A204.1 (cell line): ENCODE data around the gene TMCC3.
"Not testable (repeated sequence)": the region's sequence is repeated elsewhere in the genome, so short reads cannot be mapped to it uniquely, and the experiment has no call there.

Experiments used
- FAIRE-seq: peaks from 2 replicates; lab custom pipeline; 2012; peaks lifted over from hg19 to GRCh38; lab: Jason Lieb, UNC

TMCC3 gene

GRCh38 chr12:94634717-94635116, 15.6 kb downstream of the TMCC3 start:
- no peak for FAIRE-seq

GRCh38 chr12:94633401-94633800, 17.0 kb downstream of the TMCC3 start:
- no peak for FAIRE-seq

DNA sequence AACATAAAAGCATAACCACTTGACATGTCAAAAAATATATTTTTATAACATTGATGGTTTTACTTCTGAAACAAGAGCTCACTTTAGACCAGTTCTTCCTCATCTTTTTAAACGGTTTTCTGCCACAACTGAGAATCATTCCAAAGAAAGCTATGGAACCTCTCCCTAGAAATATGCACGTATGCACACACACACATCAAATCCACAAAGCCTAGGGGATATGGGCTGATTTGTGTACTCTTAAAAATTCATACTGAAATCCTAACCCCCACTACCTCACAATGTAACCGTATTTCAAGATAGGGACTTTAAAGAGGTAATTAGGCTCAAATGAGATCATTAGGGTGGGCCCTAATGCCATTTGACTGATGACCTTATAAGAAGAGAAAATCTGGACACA, 19.3 kb downstream of the TMCC3 start:
- FAIRE-seq, result no peak

GRCh38 chr12:94628819-94629472, 21.4 kb downstream of the TMCC3 start:
- FAIRE-seq, result no peak

GRCh38 chr12:94628369-94628768, 22.0 kb downstream of the TMCC3 start:
- no peak for FAIRE-seq

- no peak for FAIRE-seq
Observed at GRCh38 chr12:94625531-94625930, 24.8 kb downstream of the TMCC3 start.

- no peak for FAIRE-seq
Observed at GRCh38 chr12:94623161-94623920, 27.0 kb downstream of the TMCC3 start.

DNA sequence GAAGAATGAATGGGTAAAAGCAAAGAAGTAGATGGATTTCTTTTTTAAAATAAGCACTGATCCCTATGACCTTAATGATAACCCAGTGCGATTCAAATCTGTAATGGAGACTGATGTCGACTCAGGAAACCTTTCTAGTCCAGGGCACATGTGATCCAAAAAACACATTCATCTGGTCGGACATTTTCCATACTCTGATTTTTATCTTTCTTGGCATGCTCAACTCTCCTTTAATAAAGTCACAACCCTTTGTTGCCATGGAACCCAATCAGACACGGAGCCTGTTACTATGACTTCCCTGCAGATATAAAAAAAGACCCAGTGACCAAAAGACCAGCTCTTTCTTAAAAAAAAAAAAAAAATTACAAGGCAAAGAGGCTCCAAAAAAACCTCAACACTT, 27.9 kb downstream of the TMCC3 start:
- FAIRE-seq, result no peak

GRCh38 chr12:94621662-94622359, 28.5 kb downstream of the TMCC3 start:
- FAIRE-seq, result peak; percentile 64

DNA sequence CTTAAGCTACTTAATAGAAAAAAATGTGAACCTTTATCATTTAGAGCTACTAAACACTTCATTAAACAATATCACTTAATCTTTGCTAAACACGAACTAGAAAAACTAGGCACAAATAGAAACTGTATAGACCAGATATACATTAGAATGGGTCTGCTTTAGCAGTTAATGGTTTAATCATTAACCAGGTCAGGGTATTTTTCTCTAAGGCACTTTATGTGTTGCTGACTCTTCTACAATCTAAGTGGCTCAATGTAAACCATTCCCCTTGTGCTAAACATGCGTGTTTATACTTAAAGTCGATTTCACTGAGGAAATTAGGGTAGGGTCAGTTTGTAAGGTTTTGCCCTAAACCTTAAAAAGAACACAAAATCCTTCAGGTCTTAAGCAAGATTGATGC, 29.7 kb downstream of the TMCC3 start:
- FAIRE-seq, result no peak

DNA sequence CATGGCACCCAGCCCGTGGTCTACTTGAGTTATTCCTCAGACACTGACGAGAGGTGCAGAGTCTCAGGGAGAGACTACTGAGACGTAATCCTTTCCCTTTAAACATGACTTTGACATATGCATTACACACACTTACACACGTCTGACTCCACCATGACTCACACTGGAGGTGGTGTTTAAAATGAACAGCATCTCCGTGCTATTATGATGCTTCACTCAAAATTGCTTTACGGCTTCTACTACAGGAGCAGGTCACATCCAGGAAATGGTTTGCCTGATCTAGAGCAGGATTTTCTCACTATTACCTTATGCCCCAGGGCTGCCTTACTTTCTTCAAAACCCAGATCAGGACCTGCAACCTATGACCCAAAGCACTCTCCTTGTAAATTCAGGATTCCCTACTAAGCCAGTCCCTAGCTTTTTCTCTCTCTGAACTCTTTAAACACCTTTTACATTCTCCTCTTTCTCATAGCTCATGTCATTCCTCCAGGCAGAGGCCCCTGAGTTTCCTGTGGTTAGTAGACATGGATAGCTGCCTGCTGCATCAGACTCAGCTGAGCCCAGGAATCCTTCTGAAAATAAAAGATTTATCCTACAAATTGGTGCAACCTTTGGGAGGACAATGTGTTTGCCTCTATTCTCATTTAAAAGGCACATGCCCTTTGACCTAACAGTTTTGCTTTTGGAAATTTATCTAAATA, 31.2 kb downstream of the TMCC3 start:
- no peak for FAIRE-seq

DNA sequence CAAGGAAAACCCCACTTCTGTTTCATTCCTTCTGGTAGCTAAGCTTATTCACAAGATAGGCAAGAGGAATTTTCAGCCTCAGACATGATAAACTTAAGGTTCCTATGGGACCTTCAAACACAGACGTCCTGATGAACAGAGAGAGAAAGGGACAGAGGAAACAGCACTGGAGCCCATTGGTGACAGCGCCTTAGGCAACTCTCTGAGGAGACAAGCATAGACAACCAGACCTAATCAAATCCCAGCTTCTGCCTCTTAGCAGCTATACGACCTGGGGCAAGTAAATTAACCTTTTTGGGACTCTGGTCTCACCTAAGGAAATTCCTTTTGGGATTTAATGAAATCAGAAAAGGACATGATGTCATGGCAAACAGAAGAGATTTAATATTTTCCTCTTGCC, 33.3 kb downstream of the TMCC3 start:
- FAIRE-seq, result no peak

GRCh38 chr12:94616203-94616729, 34.1 kb downstream of the TMCC3 start:
- no peak for FAIRE-seq

DNA sequence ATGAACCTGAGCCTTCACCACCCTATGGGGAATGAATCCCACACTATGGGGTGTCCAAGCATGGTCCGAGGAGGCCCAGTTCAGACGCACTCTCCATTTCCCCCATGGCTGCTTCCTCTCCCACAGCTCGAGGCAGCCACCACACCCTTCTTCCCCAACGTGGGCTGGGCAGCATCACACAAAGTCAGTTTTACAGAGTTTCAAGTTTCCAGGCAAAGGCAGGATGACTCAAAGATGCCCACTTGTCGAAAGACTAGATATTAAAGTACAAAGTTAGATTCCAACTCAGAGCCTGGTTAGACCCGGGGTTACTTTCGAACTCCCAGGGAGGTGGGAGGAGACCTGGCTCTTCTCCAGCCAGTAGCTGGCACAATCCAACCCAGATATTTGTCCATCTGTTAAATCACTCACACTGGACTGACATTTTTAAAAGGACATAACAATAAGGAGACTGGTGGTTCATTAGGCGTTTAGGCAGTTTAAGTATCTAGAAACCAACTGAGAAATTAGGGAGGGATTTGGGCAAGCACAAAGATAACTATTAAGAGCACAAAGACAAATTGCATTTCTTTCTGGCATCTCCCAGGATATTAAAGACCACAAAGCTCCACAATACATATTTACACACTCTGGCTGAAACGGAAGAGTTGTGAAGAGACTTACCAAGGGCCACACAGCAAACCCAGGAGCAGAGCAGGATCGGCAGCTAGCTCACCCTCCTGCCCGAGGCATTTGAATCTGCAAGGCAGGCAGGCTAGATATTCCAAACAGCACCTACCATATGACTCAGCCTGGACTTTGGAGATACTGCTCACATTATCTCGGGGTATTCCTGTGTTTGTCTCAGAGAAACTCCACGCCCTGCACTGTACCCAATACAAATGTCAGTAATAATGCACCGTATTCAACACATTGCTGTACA, 34.8 kb downstream of the TMCC3 start:
- no peak for FAIRE-seq

DNA sequence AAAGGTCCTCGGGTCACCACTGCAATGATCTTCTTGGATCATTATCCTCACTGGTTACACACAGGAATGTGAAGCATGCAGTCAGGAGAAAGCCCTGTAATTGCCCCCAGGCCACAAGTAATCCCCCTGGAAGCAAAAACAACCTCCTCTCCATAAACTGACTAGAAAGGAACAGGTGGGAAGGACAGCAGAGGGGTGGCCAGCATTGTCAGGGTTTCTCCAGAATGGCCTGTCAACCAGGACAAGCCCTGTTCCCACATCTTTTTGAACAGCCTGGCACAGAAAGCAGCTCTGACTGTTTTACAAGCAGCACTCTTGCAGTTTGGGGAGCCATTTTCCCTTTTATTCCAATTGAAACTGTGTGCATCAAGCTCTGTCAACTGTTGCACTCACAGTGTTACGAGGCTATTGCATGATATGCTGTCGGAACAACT, 36.1 kb downstream of the TMCC3 start:
- FAIRE-seq, result no peak

DNA sequence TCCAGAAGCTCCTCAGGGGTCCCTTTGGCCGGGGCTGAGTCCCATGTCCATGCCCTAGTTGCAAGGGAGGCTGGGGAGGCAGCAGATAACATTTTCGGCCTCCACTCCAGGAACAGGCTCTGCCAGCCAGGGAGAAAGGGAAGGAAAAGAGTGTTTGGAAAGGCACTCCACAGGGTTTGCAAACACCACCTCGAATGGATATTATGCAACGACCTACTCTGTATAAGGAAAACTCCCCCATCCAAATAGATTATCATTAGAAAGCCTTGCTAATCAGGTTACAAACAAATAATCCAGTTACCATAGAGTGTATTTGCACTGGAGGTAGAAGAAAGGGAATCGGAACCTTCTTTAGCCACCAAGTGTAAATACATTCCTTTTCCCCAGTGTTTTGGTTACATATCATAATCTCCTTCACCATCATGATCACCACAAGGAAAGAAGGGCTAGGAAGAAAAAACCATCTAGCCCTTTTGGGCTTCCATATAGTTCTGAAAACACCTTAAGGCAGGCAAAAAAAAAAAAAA, 40.4 kb downstream of the TMCC3 start:
- FAIRE-seq, result no peak

GRCh38 chr12:94606810-94607209, 43.5 kb downstream of the TMCC3 start:
- FAIRE-seq, result not testable (repeated sequence)

DNA sequence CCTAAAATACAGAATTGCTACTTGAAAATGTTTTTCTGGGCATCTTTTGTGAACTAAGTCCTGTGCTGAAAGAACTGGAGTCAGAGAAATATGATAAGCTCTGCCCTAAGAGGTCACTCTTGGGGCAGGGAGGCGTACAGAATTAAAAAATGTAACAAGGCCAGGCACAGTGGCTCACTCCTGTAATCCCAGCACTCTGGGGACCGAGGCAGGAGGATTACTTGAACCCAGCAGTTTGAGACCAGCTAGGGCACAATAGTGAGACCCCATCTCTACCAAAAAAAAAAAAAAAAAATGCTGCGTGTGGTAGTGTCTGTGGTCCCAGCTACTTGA, 46.0 kb downstream of the TMCC3 start:
- FAIRE-seq, result no peak

- FAIRE-seq, result no peak
Observed at GRCh38 chr12:94603434-94604365, 46.7 kb downstream of the TMCC3 start.

GRCh38 chr12:94602024-94602423, 48.3 kb downstream of the TMCC3 start:
- FAIRE-seq, result no peak
